GM21526 (cell line): ENCODE measurements around the gene ARHGEF6.
A peak's percentile ranks its signal among the peaks of the same experiment; 100 is the strongest.

ENCODE experiments used
- ATAC-seq: cut with Tn5 transposase; IDR thresholded peaks from one replicate; pipeline ENCODE4 v1.9.1; 2021; ENCODE audit warnings: moderate library complexity; ENCODE audit not compliant: unreplicated experiment, low FRiP score

The ARHGEF6 gene

DNA sequence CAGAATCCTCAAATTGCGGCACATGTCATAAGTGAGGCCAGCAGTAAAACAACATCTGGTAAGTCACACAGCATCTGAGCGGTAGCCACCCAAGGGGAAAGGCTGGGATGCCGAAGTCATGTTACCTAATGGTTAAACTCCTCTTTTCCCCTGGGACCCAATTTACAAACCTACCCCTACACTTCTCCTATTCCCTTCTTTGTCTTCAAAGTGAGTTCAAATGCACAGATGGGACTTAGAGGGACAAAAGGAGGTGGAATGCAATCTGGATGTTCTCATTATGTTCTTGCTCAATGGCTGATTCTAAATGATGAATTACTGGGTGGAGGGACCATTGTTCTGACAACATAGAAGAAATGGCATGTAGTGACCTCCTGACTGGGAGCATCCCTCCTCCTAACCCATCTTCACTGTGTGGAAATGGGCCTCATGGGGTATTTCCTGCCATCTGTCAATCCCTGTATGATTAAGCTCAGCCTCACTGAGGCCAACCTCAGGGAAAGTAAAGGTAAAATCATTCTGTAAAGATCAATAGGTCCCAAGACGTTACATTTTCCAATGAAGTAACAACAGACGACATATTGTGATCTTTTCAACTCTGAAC, 124.3 kb downstream of the ARHGEF6 start:
- no peak for ATAC-seq

DNA sequence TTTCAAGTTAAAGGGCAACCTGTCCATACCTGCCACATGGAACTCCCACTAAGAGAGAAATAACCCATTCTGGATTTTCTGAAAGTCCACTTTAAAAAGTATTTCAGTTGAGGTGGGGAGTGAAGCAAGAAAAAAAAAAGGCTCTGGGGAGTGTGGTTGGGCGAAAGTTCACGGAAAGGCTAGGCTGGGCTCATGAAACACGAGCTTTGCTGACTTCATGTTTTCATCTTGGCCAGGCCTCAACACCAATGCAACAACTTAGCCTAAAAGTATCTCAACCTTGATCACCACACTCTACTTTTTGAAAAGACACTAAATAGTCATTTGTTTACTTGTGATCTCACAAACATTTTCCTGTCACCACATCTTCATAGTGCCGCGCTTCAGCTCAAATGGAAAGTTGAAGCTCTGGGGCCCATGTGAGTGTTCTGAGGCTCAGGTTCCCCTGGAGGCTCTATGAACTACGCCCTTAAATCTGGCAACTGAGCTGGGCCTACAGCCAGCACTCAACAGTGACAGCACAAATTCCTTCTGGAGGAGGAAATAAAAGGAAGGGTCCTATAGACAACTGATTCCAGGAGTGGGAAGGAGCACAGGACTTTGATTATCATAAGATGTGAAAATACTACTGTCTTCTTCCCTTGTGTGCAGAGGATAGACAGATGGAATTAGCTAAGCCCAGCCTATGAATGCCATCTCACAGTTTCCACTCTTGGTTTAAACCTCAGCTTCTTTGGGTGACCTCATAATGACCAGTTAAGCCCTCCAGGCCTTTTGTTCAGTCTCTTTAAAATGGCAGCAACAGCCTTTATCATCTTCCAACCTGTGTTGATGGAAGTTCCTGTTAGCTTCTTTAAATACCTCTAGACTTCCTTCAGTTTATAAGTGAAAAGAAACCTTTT, 127.7 kb downstream of the ARHGEF6 start:
- ATAC-seq = no peak

DNA sequence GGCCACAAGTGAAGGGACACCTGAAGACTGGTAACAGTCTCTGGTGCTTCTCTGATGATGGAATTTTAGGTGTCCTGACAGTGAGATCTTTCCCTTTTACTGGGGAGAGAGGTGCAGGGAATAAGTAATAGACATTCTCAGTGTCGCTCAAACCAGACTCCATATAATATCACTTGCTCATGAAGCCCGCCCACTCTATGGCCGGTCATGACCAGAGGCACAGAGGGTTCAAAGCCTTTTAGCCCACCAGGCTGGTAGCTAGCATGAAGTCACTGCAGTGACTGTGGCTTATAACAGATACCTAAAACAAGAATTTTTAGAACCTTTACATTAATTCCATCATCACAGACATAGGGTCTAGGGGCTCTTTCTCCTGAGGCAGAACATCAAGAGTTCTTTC, 129.9 kb downstream of the ARHGEF6 start:
- ATAC-seq = no peak

- ATAC-seq = no peak
Measured at GRCh38 chrX:136647677-136648360, 132.9 kb downstream of the ARHGEF6 start, which contains the start of gene CD40LG. TSS of gene CD40LG (plus strand) at chrX:136648158. CDS start at chrX:136648249, 91 bp downstream.

DNA sequence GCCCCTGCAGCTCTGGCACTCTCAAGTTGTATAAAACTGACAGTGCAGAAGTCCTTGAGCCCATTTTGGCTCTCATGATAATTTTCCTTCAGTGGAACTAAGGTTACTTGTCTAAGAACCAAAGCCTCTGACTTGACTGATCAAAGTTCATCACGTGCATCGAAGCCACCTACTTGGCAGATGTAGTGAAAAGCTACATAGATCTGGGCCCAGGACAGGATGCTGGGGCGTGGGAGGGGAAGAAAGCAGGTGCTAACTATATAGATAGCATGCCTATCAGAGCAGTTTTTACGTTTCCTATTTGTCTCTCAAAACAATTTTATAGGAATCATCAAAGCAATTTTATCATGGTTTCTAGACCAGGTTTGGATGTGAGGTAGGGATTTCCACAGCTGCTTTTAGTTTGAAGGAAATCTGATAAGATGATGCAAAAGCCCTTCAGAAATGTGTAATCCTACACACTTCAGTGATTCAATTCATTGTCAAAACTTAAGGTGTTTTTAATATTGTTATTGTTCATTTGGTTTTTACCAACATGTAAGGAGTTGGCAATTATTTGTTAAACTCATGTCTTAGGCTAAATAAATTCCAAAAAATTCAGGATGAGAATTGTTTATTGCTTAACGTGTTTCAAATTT, 134.0 kb downstream of the ARHGEF6 start:
- ATAC-seq = peak; percentile 53

DNA sequence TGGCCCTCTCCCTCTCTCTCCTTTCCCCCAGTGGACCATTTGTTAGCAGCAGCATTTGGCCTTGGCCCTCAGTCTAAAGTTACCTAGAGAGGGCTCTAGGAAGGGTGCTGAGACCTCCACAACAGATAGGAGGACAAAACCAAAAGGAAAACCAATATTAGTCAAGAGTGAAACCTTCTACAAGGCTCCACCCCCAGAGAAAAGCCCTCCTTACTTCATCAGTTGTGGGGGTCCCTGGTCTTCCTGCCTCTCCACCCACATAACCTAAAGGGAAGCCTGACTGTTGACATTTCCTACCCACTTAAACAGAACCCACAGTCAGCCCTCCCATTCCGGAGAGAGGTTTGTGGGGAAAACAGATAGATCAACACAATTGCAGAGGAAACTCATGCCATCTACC, 137.5 kb downstream of the ARHGEF6 start:
- ATAC-seq = no peak

- no peak for ATAC-seq
Measured at GRCh38 chrX:136639506-136640176, 141.1 kb downstream of the ARHGEF6 start.

- no peak for ATAC-seq
Measured at GRCh38 chrX:136636121-136636520, 144.6 kb downstream of the ARHGEF6 start.

DNA sequence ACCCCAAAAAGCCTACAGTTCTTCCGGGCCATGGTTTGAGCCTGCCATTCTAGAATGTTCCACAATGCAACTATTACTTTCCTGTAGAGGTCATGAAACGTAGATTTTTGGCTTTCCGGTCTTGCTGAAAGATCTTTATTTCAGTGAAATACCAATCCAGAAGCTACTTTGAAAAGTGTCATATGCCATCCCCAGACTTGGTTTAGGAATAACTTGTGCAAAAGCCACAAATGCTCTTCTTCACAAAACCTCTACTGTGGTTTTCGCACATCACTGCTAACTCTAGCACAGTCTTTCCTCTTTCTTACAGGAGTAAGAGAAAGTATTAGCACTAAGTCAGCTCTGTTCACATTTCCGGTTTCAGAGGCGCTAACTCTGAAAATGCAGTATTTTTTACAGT, 145.5 kb downstream of the ARHGEF6 start:
- no peak for ATAC-seq

DNA sequence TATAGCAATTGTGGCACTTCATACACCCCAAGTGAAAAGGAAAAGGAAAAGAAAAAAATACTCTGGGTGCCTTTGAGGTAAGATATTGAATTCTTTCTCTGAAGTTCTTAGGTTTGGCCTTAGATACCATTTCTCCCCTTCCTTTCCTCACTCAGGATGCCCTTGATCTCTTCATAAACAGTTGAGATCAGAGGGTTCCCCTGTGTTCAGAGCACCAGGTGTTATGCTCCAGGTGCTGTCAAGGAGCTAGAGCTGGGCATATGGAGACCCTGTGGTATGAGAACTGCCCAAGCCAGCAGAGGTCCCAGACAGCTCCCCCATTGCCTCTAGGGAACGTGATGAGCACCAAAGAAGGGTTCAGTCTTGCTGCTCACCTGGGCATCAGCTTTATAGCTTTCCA, 149.9 kb downstream of the ARHGEF6 start:
- ATAC-seq = no peak

- ATAC-seq = no peak
Measured at GRCh38 chrX:136629084-136629750, 151.5 kb downstream of the ARHGEF6 start.

DNA sequence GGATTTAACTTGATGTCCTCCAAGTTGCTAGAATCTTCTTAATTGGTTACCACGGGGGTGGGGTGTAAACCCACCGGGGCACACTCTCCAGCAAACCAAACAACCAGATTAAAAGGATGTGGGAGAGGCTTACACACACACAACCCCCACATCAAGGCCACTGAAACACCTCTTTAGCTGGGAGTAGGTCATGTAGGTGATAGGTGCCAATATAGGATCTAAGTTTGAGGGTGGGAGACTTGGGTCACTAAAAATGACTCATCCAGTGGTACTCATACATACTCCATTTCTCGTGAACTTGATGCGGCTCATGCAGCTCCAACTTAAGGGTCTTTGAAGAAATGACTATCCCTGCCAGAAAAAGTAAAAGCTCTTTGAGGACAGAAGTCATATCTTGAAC, 153.3 kb downstream of the ARHGEF6 start:
- no peak for ATAC-seq

DNA sequence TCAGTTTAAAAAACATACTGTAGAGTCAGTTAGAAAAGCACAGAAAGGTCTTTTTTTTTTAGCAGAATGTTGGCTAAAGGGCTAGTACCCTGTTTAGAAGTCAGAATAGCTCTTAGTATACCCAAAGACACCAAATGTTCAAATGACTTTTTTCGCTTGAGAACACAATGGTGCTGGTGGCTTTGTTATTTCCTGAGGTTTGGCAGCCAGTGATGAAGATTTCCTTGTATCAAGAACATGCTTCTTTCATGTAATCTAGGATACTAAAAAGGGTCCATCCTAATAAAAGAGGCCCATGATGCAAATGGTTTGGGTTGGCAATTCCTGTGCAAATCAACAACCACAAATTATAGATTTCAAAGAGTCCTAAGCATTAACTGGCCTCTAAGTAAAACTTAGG, 153.8 kb downstream of the ARHGEF6 start:
- ATAC-seq = no peak

DNA sequence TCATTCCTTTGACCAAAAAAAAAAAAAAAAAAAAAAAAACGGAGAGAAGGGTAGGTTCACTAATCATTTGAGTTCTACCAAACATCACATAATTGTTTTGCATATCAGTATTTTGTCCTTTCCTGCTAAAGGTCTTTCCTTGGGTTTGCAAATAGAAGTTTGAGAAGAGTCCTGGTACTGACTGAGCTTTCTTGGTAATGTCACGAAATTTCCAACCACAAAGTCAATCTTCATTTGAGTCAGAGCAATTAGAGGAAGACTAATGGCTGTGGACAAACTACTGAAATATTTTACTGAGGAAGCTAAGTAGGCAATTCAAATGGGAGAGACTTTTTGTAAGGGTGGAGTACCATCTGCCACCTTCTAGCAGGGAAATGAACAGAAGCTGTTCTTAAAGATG, 154.5 kb downstream of the ARHGEF6 start:
- ATAC-seq = no peak

- ATAC-seq = no peak
Measured at GRCh38 chrX:136625246-136625645, 155.5 kb downstream of the ARHGEF6 start.

- ATAC-seq = no peak
Measured at GRCh38 chrX:136623396-136623795, 157.3 kb downstream of the ARHGEF6 start.

DNA sequence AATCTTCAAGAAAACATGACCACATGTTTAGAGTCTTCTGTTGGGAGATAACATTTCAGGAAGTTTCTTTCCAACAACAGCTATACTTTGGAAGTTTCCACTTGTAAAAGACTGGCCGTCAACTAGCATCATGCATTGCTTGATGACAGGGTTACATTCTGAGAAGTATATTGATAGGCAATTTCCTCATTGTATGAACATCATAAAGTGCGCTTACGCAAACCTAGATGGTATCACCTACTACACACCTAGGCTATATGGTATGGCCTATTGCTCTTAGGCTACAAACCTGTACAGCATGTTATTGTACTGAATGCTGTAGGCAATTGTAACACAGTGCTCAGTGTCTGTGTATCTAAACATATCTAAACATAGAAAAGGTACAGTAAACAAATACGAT, 158.2 kb downstream of the ARHGEF6 start:
- no peak for ATAC-seq

GRCh38 chrX:136620780-136621179, 160.0 kb downstream of the ARHGEF6 start:
- ATAC-seq = no peak

GRCh38 chrX:136619899-136620505, 160.7 kb downstream of the ARHGEF6 start:
- ATAC-seq = no peak
